ENCODE results near the gene WARS2. TPM values are rescaled to one million over a fixed set of nuclear protein-coding genes. Genes with fewer than 3 reads are reported as not detected.

Gene WARS2
- total and polyA plus RNA-seq, 2 of the 8 experiments (the other 6 are each of a cell fraction or from before 2014, with no cell fraction given) = 4.3 to 12.9 TPM

- Histone ChIP-seq H3K4ac (replicated peaks; ENCODE audit: insufficient read length, low read depth, low read length) (no peak overlapping the region), H4K20me1 (replicated peaks in 1 of 2; ENCODE audit: control insufficient read depth in 1 of 2, insufficient read depth in 2 of 2, low read length in 2 of 2) (no peaks in the 10 kb centered on the region), H3K9ac (replicated peaks in 1 of 4; ENCODE audit: extremely low read depth in 1 of 4, low read depth in 3 of 4, low read length in 3 of 4) (no peak overlapping the region), H4K8ac (ENCODE audit: extremely low read depth, insufficient read depth, low read length) (no peak overlapping the region), H3K79me2 (ENCODE audit: control insufficient read depth in 1 of 2, insufficient read depth in 2 of 2, low read length in 2 of 2) (no peaks in the 10 kb centered on the region), H2BK12ac (ENCODE audit: low read depth, low read length) (no peak overlapping the region), H3K14ac (ENCODE audit: insufficient read length) (no peak overlapping the region), H2AK5ac (ENCODE audit: low read depth, low read length) (no peak overlapping the region), H2BK5ac (ENCODE audit: low read depth, low read length) (no peak overlapping the region), H3K79me1 (ENCODE audit: low read depth, low read length) (no peaks in the 10 kb centered on the region), H3K27ac (ENCODE audit: low read depth, low read length) (no peak overlapping the region), H4K91ac (replicated peaks; ENCODE audit: insufficient read length, low read length) (no peak overlapping the region), H3K18ac (ENCODE audit: extremely low read depth, low read length) (no peak overlapping the region), H3K36me3 (ENCODE audit: control insufficient read depth in 2 of 4, insufficient read depth in 4 of 4, low read length in 3 of 4) (no peaks in the 10 kb centered on the region), H3K23me2 (ENCODE audit: low read depth, low read length) (no peaks in the 10 kb centered on the region), H3K4me2 (ENCODE audit: insufficient read depth in 1 of 2, low read depth in 2 of 2, low read length in 2 of 2) (no peak overlapping the region), H2BK15ac (ENCODE audit: low read length) (no peak overlapping the region), H3K56ac (replicated peaks; ENCODE audit: insufficient read length, low read depth, low read length) (no peak overlapping the region), H3K23ac (ENCODE audit: insufficient read length) (no peak overlapping the region), H3K9me3 (ENCODE audit: insufficient read depth in 2 of 2, low read depth in 1 of 2, low read length in 1 of 2) (no peaks in the 10 kb centered on the region), H2BK20ac (ENCODE audit: low read length) (no peak overlapping the region), H3K4me3 (ENCODE audit: extremely low read depth in 1 of 4, insufficient read depth in 2 of 4, low read depth in 3 of 4, low read length in 4 of 4) (no peak overlapping the region), H2AFZ (ENCODE audit: low read length) (no peak overlapping the region), H3K4me1 (replicated peaks in 1 of 4; ENCODE audit: control insufficient read depth in 3 of 4, insufficient read depth in 4 of 4, low read length in 3 of 4) (no peaks in the 10 kb centered on the region), H3K27me3 (replicated peaks in 1 of 4; ENCODE audit: control insufficient read depth in 3 of 4, extremely low read depth in 1 of 4, insufficient read depth in 3 of 4, low read length in 3 of 4) (no peaks in the 10 kb centered on the region), H2BK120ac (replicated peaks; ENCODE audit: low read depth, low read length) (no peak overlapping the region), H4K5ac (ENCODE audit: insufficient read length, low read depth, low read length) (no peak overlapping the region)
- FAIRE-seq = no peak
- no peak for DNase-seq (ENCODE audit: low read depth in 1 of 2, low spot score in 2 of 2)
- POLR2A ChIA-PET (ENCODE audit: partially characterized antibody) = no interaction called here
- WGBS, 2 experiments (ENCODE audit: extremely low coverage in 1 of 2, insufficient coverage in 1 of 2, insufficient read length in 1 of 2, insufficient replicate concordance in 2 of 2, low coverage in 1 of 2, low lambda C conversion rate in 2 of 2, missing lambda C conversion rate in 1 of 2) = 89% methylated on average over 1 of the region's 1 CpG; no CpG with 5 or more reads in 1 of the 2 experiments
- CTCF ChIA-PET (ENCODE audit: partially characterized antibody) = no interaction called here
- no peak for TF ChIP-seq BACH1 (IDR thresholded peaks at IDR 0.05; ENCODE audit: low read length)
- TF ChIP-seq NANOG (IDR thresholded peaks at IDR 0.05; ENCODE audit: insufficient read depth, low read depth, low read length, poor library complexity, severe bottlenecking) = no peak
- no peak for TF ChIP-seq PHF8 (conservative IDR thresholded peaks at IDR 0.05; ENCODE audit: low read depth, low read length)
- TF ChIP-seq KDM1A (IDR thresholded peaks at IDR 0.05; ENCODE audit: borderline replicate concordance, low read length) = no peak
- no peak for TF ChIP-seq CBX5 (IDR thresholded peaks at IDR 0.05; ENCODE audit: low read depth, low read length)
- no peak for TF ChIP-seq JUN (IDR thresholded peaks at IDR 0.05; ENCODE audit: low read depth, low read length)
- TF ChIP-seq MAFK (IDR thresholded peaks at IDR 0.05; ENCODE audit: low read depth, low read length) = no peak
- TF ChIP-seq BCL11A (IDR thresholded peaks at IDR 0.05; ENCODE audit: low read depth in 2 of 2, low read length in 2 of 2) = no peak
- no peak for TF ChIP-seq SRF (IDR thresholded peaks at IDR 0.05; ENCODE audit: low read depth, low read length)
- TF ChIP-seq SAP30 (IDR thresholded peaks at IDR 0.05; ENCODE audit: insufficient read depth, insufficient replicate concordance, low read length) = no peak
- no peak for TF ChIP-seq POU5F1 (IDR thresholded peaks at IDR 0.05; ENCODE audit: low read depth, low read length)
- TF ChIP-seq RAD21 (IDR thresholded peaks at IDR 0.05 in 1 of 2, conservative IDR thresholded peaks at IDR 0.05 in 1 of 2; ENCODE audit: low read depth in 2 of 2, low read length in 2 of 2) = no peak
- TF ChIP-seq YY1 (IDR thresholded peaks at IDR 0.05; ENCODE audit: low read depth, low read length) = no peak
- TF ChIP-seq FOSL1 (IDR thresholded peaks at IDR 0.05; ENCODE audit: insufficient read depth, low read depth, low read length) = no peak
- TF ChIP-seq CHD1 (IDR thresholded peaks at IDR 0.05; ENCODE audit: low read depth, low read length) = no peak
Measured at GRCh38 chr1:119027759-119028158, 112.7 kb downstream of the WARS2 start.

Data from H1 (cell line).